Fibroblast of the aortic adventitia (primary cell): ENCODE data around the gene OR52E2. TPM values are rescaled to one million over a fixed set of nuclear protein-coding genes. Genes with fewer than 3 reads are reported as not detected.

Experiments
- DNase-seq: peaks from one replicate; pipeline ENCODE4 v3.0.0-alpha.2; 2010; ENCODE audit warnings: low read depth
- H3K4me3 ChIP-seq: 2 replicates; pipeline ENCODE4 v1.5.1; 2011; ENCODE audit warnings: low read depth, mild to moderate bottlenecking, control low read depth, low read length, moderate library complexity
- CTCF ChIP-seq: IDR thresholded peaks from 2 replicates; pipeline ENCODE4 v1.5.1; 2011; ENCODE audit warnings: mild to moderate bottlenecking, low read length, control low read depth, inconsistent platforms; ENCODE audit not compliant: insufficient read depth
- total RNA-seq: library from RNA; depleted of rRNA; stranded (reverse); fragments of >200 nt; gene quantifications from 2 replicates; pipeline ENCODE4 v1.2.3, GENCODE V29; 2012; ENCODE audit warnings: low replicate concordance

The OR52E2 gene
- total RNA-seq, 1 donor: not detected

GRCh38 chr11:5036669-5037068 lies 22.8 kb downstream of the OR52E2 start:
- H3K4me3 ChIP-seq: no peak overlapping the region
- TF ChIP-seq CTCF: no peak
- DNase-seq: no peak

GRCh38 chr11:5021996-5022395 lies 37.4 kb downstream of the OR52E2 start:
- H3K4me3 ChIP-seq: no peak overlapping the region
- TF ChIP-seq CTCF: no peak
- no peak for DNase-seq

- DNase-seq: no peak
- no peak for TF ChIP-seq CTCF
These were observed 46.4 kb downstream of the OR52E2 start for GRCh38 chr11:5013012-5013411.

GRCh38 chr11:5011254-5011653 lies 48.2 kb downstream of the OR52E2 start:
- TF ChIP-seq CTCF: no peak
- H3K4me3 ChIP-seq: no peak overlapping the region
- DNase-seq: no peak

More at GRCh38 chr11:5013012-5013411, 46.4 kb downstream of the OR52E2 start:
- no peak overlapping the region for H3K4me3 ChIP-seq

Other genes with a start within 250 kb of the OR52E2 start
- gene OR51F2, start 238.3 kb downstream of the OR52E2 start, total RNA-seq: not detected in 2 replicates
- gene OR51S1, start 210.4 kb downstream of the OR52E2 start, total RNA-seq: not detected in 2 replicates
- gene OR51T1, start 177.7 kb downstream of the OR52E2 start, total RNA-seq: not detected in 2 replicates
- gene OR51A7, start 155.8 kb downstream of the OR52E2 start, total RNA-seq: not detected in 2 replicates
- gene OR51G2, start 140.3 kb downstream of the OR52E2 start, total RNA-seq: not detected in 2 replicates
- gene OR51G1, start 135.3 kb downstream of the OR52E2 start, total RNA-seq: not detected in 2 replicates
- gene OR51A4, start 112.0 kb downstream of the OR52E2 start, total RNA-seq: not detected in 2 replicates
- gene OR51A2, start 103.9 kb downstream of the OR52E2 start, total RNA-seq: not detected in 2 replicates
- 0.33 TPM in 1 of 2 replicates, not detected in the other for gene OR51L1, start 64.8 kb downstream of the OR52E2 start, total RNA-seq
- gene OR52J3, start 13.1 kb downstream of the OR52E2 start, total RNA-seq: not detected in 2 replicates
- not detected in 2 replicates for gene OR52E1, start 9.9 kb upstream of the OR52E2 start, total RNA-seq
- gene OR52A5, start 78.7 kb upstream of the OR52E2 start, total RNA-seq: not detected in 2 replicates
- not detected in 2 replicates for gene OR52A1, start 95.1 kb upstream of the OR52E2 start, total RNA-seq
- not detected in 2 replicates for gene OR51V1, start 141.1 kb upstream of the OR52E2 start, total RNA-seq
- not detected in 2 replicates for gene HBB, start 167.4 kb upstream of the OR52E2 start, total RNA-seq
- 4.8 TPM in 1 of 2 replicates, not detected in the other for gene HBD, start 174.9 kb upstream of the OR52E2 start, total RNA-seq
- gene HBG1, start 190.2 kb upstream of the OR52E2 start, total RNA-seq: not detected in 2 replicates
- gene HBG2, start 195.2 kb upstream of the OR52E2 start, total RNA-seq: not detected in 2 replicates
- not detected in 2 replicates for gene HBE1, start 210.3 kb upstream of the OR52E2 start, total RNA-seq
- gene OR51B4, start 242.3 kb upstream of the OR52E2 start, total RNA-seq: 0.18 TPM in 1 of 2 replicates, not detected in the other